ENCODE results near the gene SFMBT1.

- TF ChIP-seq CTCF (IDR thresholded peaks at IDR 0.05) (no peak), POLR2A (IDR thresholded peaks at IDR 0.05) (no peak)
These were observed 188.7 kb downstream of the SFMBT1 start for GRCh38 chr3:52857133-52857532.
